GM19023 (cell line): Measurements from ENCODE around the gene KPNA6.
"Not testable (repeated sequence)": the region's sequence is repeated elsewhere in the genome, so short reads cannot be mapped to it uniquely, and the experiment has no call there.

ENCODE experiments used
- ATAC-seq: cut with Tn5 transposase; IDR thresholded peaks from one replicate; pipeline ENCODE4 v1.9.1; 2021; ENCODE audit warnings: mild to moderate bottlenecking, moderate library complexity; ENCODE audit not compliant: unreplicated experiment

Gene KPNA6

GRCh38 chr1:32107742-32108661, at the start of gene KPNA6:
KPNA6 (plus strand) TSS chr1:32108056; CDS start chr1:32108131, 75 bp downstream.
- ATAC-seq: peak; percentile 64

DNA sequence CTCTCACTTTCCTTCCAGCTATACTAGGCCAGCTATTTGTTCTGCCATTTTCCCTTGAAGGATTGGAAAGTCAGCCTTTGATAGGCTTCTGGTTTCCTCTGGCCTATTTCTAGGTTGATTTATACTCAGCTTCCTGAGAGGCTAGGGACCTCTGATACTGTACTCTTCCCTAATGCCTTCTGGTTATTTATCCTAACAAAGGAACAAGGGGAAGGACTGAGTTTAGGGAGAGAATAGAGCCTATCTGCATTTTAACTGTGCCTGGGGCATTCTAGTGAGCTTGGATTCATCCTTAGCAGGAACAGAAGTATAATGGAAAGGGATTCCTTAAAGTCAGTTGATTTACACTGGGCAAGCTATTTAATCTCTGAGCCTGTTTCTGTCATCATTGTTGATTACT, 46.9 kb upstream of the KPNA6 start:
- ATAC-seq: no peak

DNA sequence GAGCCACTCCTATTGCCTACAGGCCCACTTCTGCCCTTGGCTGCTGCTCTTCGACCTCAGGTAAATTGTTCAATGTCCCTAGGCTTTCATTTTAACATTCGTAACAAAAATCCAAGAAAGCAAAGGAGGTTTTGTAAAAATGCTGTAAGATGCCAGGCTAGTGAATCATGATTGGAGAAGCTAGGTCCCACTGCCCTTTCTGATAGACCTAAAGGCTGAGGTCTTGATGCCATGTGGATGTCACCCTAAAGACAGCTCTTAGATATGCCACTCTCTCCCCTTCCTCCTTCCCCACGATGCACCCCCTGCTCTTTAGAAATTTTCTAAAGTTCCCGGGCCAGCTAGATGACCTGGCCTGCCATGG, 45.0 kb upstream of the KPNA6 start:
- ATAC-seq: no peak

- ATAC-seq: no peak
Measured at GRCh38 chr1:32063261-32063681, 44.6 kb upstream of the KPNA6 start.

GRCh38 chr1:32065613-32066488, 42.0 kb upstream of the KPNA6 start:
- ATAC-seq: not testable (repeated sequence)

DNA sequence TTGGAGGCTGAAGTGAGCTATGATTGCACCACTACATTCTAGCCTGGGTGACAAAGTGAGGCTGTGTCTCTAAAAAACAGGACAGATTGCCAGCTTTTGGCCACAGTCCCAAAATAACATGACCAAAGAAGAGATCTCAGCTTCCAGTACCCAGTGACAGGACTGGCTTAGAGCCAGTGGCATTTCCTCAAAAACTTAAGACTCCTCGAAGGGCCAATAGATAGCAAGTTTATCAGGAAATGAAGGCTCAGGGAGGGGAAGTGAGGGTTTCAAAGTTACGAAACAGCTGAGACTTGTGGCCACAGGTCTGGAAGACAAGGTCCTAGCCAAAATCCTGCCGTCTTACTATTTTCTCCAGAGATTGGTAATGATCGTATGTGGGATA, 41.4 kb upstream of the KPNA6 start:
- ATAC-seq: no peak

- no peak for ATAC-seq
Measured at GRCh38 chr1:32068957-32069588, 38.8 kb upstream of the KPNA6 start.

- no peak for ATAC-seq
Measured at GRCh38 chr1:32071758-32072621, 35.9 kb upstream of the KPNA6 start.

- ATAC-seq: peak; percentile 82
Measured at GRCh38 chr1:32072622-32073298, 35.1 kb upstream of the KPNA6 start, which contains the start of gene TMEM39B. TMEM39B (plus strand) TSS chr1:32072939; CDS start chr1:32073048, 109 bp downstream.

- no peak for ATAC-seq
Measured at GRCh38 chr1:32073299-32074229, 34.3 kb upstream of the KPNA6 start.

DNA sequence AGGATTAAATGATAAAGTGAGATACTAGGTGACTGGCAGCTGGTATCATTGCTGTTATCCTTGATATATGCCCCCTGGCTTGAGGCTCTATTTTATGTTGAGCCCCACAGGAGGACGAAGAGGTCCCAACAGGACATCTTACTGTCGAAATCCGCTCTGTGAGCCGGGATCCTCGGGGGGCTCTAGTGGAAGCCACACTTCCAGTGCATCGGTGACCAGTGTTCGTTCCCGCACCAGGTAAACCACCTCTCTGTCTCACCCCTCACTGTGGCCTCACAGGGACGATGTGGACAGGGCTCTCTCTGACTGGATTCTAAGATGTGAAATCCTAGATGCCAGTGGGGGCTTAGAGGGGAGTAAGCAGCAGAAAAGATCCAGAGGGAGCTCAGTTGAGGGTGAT, 33.0 kb upstream of the KPNA6 start:
- no peak for ATAC-seq

DNA sequence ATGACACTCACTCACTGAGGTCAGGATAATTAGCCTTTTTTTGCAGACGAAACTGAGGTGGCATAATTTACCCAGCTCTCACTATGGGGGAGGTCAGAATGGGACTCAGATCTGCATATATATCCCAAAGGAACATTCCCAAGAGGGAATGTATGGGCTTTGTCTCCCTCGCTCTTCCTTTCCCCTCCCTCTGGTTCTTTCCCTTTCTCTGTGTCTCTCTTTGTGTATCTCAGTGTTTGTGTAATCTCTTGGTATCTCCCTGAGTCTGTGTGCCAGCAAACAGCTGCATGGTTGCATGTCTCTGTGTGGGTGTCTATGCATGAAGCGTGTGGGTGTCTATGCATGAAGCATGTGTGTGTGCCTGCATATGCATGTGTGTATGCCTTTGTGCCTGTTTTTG, 30.4 kb upstream of the KPNA6 start:
- ATAC-seq: no peak

DNA sequence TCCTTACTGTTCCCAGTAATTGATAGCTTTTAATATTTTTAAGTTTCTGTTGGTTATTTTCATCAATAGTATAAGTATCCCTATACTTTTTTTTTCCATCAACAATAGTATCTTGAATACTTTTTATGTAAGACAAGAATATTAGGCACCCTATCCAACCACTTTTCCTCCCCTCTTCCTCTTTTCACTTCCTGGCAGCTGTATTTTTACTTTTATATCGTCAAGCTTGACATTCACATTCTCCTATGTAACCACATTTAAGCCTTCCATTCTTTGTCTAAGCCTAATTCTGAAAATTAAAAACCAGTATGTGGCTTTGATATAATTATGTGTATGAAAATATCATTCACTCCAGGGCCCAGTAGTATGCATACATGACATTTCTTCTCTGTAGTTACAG, 25.8 kb upstream of the KPNA6 start:
- ATAC-seq: no peak

- ATAC-seq: not testable (repeated sequence)
Measured at GRCh38 chr1:32086381-32086780, 21.5 kb upstream of the KPNA6 start.

DNA sequence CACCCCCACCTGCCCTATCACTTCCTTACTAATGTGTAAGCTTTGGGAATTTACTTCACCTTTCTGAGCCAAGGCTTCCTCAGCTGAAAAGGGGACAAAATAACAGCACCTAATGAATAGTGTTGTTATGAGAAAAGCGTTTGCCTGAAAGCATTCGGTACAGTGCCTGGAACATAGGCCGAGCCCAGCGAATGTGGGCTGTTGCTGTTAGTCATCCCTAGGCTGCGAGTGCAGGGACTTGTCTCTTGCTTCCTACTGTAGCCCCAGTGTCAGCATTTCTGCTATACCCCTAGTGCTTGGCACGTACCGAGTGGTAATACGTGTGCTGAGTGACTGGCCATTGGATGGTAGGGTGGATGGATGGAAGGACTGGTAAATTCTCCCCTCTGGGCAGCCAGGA, 16.7 kb upstream of the KPNA6 start:
- ATAC-seq: no peak

GRCh38 chr1:32091591-32091990, 16.3 kb upstream of the KPNA6 start:
- ATAC-seq: no peak

- ATAC-seq: no peak
Measured at GRCh38 chr1:32094746-32095521, 12.9 kb upstream of the KPNA6 start.

DNA sequence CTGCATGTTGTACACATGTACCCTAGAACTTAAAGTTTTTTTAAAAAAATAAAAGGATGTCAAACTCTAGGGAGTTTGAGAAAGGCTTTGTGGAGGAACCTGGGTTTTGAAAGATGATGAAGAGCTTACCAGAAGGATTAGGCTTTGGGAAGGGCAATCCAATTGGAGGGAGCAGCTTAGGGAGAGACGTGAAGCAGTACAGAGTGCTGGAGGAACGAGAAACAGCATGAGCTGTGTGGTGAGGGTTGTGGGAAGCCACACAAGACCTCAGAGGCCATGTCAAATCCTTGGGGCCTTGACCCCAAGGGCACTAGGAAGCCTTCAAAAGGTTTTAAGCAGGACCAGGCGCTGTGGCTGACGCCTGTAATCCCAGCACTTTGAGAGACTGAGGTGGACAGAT, 8.4 kb upstream of the KPNA6 start:
- no peak for ATAC-seq
